HFF-Myc (cell line): ENCODE measurements around the gene LILRA2.

ENCODE experiments used
- DNase-seq: peaks from one replicate; pipeline ENCODE4 v3.0.0-alpha.2; 2011; ENCODE audit warnings: low read depth; ENCODE audit errors: extremely low read depth
- H3K4me3 ChIP-seq: replicated peaks from 2 replicates; pipeline ENCODE4 v1.5.1; 2011; ENCODE audit warnings: low read depth, mild to moderate bottlenecking, control low read depth, low read length
- CTCF ChIP-seq: IDR thresholded peaks from 2 replicates; pipeline ENCODE4 v1.5.1; 2012; ENCODE audit warnings: mild to moderate bottlenecking, low read depth, low read length, control low read depth; ENCODE audit errors: missing control alignments

The LILRA2 gene

GRCh38 chr19:54573330-54573872, at the start of gene LILRA2:
TSS of gene LILRA2 (plus strand) at chr19:54573790. CDS start at chr19:54573879, 89 bp downstream.
- no peak for TF ChIP-seq CTCF
- no peak within 1 kb of the TSS for H3K4me3 ChIP-seq
- no peak for DNase-seq

GRCh38 chr19:54525636-54526035, 48.0 kb upstream of the LILRA2 start:
- no peak overlapping the region for H3K4me3 ChIP-seq
- no peak for DNase-seq
- no peak for TF ChIP-seq CTCF

- no peak for TF ChIP-seq CTCF
- DNase-seq: no peak
- H3K4me3 ChIP-seq: no peak overlapping the region
These were observed 46.6 kb upstream of the LILRA2 start for GRCh38 chr19:54526972-54527371.

GRCh38 chr19:54530866-54531265, 42.7 kb upstream of the LILRA2 start:
- no peak for TF ChIP-seq CTCF
- DNase-seq: no peak
- no peak overlapping the region for H3K4me3 ChIP-seq

GRCh38 chr19:54532528-54532927, 41.1 kb upstream of the LILRA2 start:
- no peak for TF ChIP-seq CTCF
- no peak for DNase-seq
- H3K4me3 ChIP-seq: no peak overlapping the region

GRCh38 chr19:54533476-54533875, 40.1 kb upstream of the LILRA2 start:
- no peak for DNase-seq
- H3K4me3 ChIP-seq: no peak overlapping the region
- no peak for TF ChIP-seq CTCF

- DNase-seq: no peak
- no peak overlapping the region for H3K4me3 ChIP-seq
- no peak for TF ChIP-seq CTCF
These were observed 39.4 kb upstream of the LILRA2 start for GRCh38 chr19:54534156-54534555.
